Renal cortical epithelial cell (primary cell): ENCODE measurements around the gene HP. TPM values are rescaled to one million over a fixed set of nuclear protein-coding genes. Genes with fewer than 3 reads are reported as not detected.
"Not testable (repeated sequence)": the region's sequence is repeated elsewhere in the genome, so short reads cannot be mapped to it uniquely, and the experiment has no call there.

Experiments
- DNase-seq: peaks from one replicate; pipeline ENCODE4 v3.0.0-alpha.2; 2011; ENCODE audit warnings: low read depth
- total RNA-seq: library from RNA; depleted of rRNA; stranded (reverse); fragments of >200 nt; gene quantifications from 2 replicates; pipeline ENCODE4 v1.2.3, GENCODE V29; 2014

The HP gene
- 1.8 TPM in 1 of 2 replicates, not detected in the other for total RNA-seq

- peak; percentile 80 for DNase-seq
Observed at GRCh38 chr16:72054254-72054847, at the start of gene HP. Gene HP (plus strand): TSS chr16:72054505. CDS start chr16:72054653, 148 bp downstream.

GRCh38 chr16:72008065-72008423 lies 46.3 kb upstream of the HP start:
- not testable (repeated sequence) for DNase-seq

- peak; percentile 92 for DNase-seq
Observed at GRCh38 chr16:72008424-72009216, 45.7 kb upstream of the HP start, which contains the start of gene DHODH. Gene DHODH (plus strand): TSS chr16:72008744. CDS start chr16:72008765, 21 bp downstream.

- no peak for DNase-seq
Observed at GRCh38 chr16:72009779-72010178, 44.5 kb upstream of the HP start.

- DNase-seq: no peak
Observed at GRCh38 chr16:72012607-72013006, 41.7 kb upstream of the HP start.

GRCh38 chr16:72013389-72013788 lies 40.9 kb upstream of the HP start:
- peak; percentile 98 for DNase-seq

GRCh38 chr16:72013888-72014581 lies 40.3 kb upstream of the HP start:
- DNase-seq: peak; percentile 54

GRCh38 chr16:72014675-72015074 lies 39.6 kb upstream of the HP start:
- DNase-seq: no peak

- no peak for DNase-seq
Observed at GRCh38 chr16:72015124-72015523, 39.2 kb upstream of the HP start.

GRCh38 chr16:72018470-72018869 lies 35.8 kb upstream of the HP start:
- no peak for DNase-seq

GRCh38 chr16:72021043-72021442 lies 33.3 kb upstream of the HP start:
- no peak for DNase-seq

- DNase-seq: no peak
Observed at GRCh38 chr16:72022127-72022526, 32.2 kb upstream of the HP start.

- DNase-seq: no peak
Observed at GRCh38 chr16:72023962-72024361, 30.3 kb upstream of the HP start.

- no peak for DNase-seq
Observed at GRCh38 chr16:72024862-72025382, 29.4 kb upstream of the HP start.

GRCh38 chr16:72025404-72026114 lies 28.7 kb upstream of the HP start:
- DNase-seq: no peak

GRCh38 chr16:72027669-72028378 lies 26.5 kb upstream of the HP start:
- DNase-seq: no peak

GRCh38 chr16:72029567-72030271 lies 24.6 kb upstream of the HP start:
- DNase-seq: no peak

- no peak for DNase-seq
Observed at GRCh38 chr16:72033437-72033836, 20.9 kb upstream of the HP start.

- no peak for DNase-seq
Observed at GRCh38 chr16:72036098-72036497, 18.2 kb upstream of the HP start.

- peak; percentile 79 for DNase-seq
Observed at GRCh38 chr16:72042157-72042660, 12.1 kb upstream of the HP start.
